ENCODE data around the gene DCX. TPM values are rescaled to one million over a fixed set of nuclear protein-coding genes. Genes with fewer than 3 reads are reported as not detected.

The DCX gene
- not detected for total RNA-seq

DNA sequence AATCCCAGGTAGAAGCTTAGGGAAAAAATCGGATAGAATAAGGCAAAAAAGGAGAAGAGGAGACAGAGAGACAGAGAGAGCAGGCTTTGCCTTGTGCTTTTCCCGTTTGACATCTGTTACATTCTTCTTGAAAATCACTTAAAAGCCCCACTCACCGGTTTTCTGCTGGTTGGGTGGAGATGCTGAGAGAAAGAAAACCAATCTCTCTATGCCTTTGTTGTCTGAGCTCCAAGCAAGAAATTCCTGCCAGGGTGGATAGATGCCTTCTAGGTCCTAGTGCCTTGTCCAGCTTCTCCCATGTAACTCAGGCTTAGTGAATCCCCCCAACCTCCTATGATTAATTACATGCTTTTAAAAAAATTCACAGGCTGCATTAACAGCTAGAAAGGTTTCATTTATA, at the start of gene DCX:
Gene DCX (minus strand): TSS at position 210 of the 400 bp plus-strand sequence. CDS start 1,794 bp downstream, outside the sequence.
- intact Hi-C loops (cut with DNase I): no loop called here
- TF ChIP-seq, protein P1, sequence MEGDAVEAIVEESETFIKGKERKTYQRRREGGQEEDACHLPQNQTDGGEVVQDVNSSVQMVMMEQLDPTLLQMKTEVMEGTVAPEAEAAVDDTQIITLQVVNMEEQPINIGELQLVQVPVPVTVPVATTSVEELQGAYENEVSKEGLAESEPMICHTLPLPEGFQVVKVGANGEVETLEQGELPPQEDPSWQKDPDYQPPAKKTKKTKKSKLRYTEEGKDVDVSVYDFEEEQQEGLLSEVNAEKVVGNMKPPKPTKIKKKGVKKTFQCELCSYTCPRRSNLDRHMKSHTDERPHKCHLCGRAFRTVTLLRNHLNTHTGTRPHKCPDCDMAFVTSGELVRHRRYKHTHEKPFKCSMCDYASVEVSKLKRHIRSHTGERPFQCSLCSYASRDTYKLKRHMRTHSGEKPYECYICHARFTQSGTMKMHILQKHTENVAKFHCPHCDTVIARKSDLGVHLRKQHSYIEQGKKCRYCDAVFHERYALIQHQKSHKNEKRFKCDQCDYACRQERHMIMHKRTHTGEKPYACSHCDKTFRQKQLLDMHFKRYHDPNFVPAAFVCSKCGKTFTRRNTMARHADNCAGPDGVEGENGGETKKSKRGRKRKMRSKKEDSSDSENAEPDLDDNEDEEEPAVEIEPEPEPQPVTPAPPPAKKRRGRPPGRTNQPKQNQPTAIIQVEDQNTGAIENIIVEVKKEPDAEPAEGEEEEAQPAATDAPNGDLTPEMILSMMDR (IDR thresholded peaks at IDR 0.05): no peak
- TF ChIP-seq POLR2AphosphoS5 (IDR thresholded peaks at IDR 0.05; ENCODE audit: insufficient read depth in 1 of 2, low read depth in 1 of 2) (no peak), POLR2A (IDR thresholded peaks at IDR 0.05) (no peak)
- Histone ChIP-seq H3K36me3 (no peaks in the 10 kb centered on the region), H3K27ac (no peak within 1 kb of the TSS), H3K4me1 (no peaks in the 10 kb centered on the region), H3K4me3 (no peak within 1 kb of the TSS), H3K27me3 (no peaks in the 10 kb centered on the region), H3K9me3 (no peaks in the 10 kb centered on the region)
- no peak for DNase-seq (ENCODE audit: extremely low spot score in 2 of 2)

DNA sequence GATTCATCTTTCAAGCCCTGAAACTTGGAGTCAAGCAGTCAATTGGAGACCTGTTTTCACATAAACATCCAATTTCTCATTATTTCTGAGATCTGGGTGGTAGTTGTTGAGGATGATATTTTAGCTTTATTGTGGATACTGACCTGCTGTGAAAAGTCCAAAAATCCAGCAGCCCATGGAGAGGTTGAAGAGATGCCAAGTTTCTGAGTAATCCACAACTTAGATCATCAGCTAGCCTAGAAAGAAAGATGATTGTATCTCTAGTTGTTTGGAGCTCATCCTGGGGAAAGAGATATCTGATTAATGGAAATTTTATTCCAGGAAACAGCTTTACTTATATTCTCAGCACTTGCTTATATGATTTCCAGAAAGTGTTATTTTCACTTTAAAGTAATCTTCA, 48.6 kb upstream of the DCX start:
- H3K4me1 ChIP-seq: no peaks in the 10 kb centered on the region
- TF ChIP-seq POLR2A (IDR thresholded peaks at IDR 0.05) (no peak), POLR2AphosphoS5 (IDR thresholded peaks at IDR 0.05; ENCODE audit: insufficient read depth in 1 of 2, low read depth in 1 of 2) (no peak)
- TF ChIP-seq, protein P1 (IDR thresholded peaks at IDR 0.05): no peak
- no peak overlapping the region for H3K27ac ChIP-seq
- intact Hi-C loops (cut with DNase I): no loop called here
- H3K36me3 ChIP-seq: no peaks in the 10 kb centered on the region
- DNase-seq (ENCODE audit: extremely low spot score in 2 of 2): no peak
- no peaks in the 10 kb centered on the region for H3K27me3 ChIP-seq
- no peak overlapping the region for H3K4me3 ChIP-seq
- no peaks in the 10 kb centered on the region for H3K9me3 ChIP-seq

DNA sequence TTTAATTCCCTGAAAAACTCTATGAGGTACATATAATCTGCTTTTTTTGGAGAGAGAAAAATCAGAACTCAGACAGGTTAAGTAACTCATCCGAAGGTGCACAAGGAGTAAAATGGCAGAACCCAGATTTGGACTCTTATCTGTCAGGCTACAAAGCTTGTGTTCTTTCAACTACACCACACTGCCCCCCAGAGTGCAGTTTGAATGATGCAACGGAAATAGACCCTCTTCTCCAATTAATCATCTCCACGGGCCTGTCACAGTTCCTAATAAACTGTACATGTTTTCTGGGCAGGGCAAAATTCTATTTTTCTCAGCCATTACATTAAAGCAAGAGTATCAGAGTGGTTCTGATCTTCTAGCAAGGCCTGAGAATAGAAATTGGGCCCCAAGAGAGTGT, 35.3 kb upstream of the DCX start:
- Histone ChIP-seq H3K36me3 (no peaks in the 10 kb centered on the region), H3K27me3 (no peaks in the 10 kb centered on the region), H3K27ac (no peak overlapping the region), H3K4me1 (no peaks in the 10 kb centered on the region), H3K4me3 (no peak overlapping the region), H3K9me3 (no peaks in the 10 kb centered on the region)
- TF ChIP-seq POLR2AphosphoS5 (IDR thresholded peaks at IDR 0.05; ENCODE audit: insufficient read depth in 1 of 2, low read depth in 1 of 2) (no peak), POLR2A (IDR thresholded peaks at IDR 0.05) (no peak)
- TF ChIP-seq, protein P1 (IDR thresholded peaks at IDR 0.05): no peak
- intact Hi-C loops (cut with DNase I): no loop called here
- no peak for DNase-seq (ENCODE audit: extremely low spot score in 2 of 2)

DNA sequence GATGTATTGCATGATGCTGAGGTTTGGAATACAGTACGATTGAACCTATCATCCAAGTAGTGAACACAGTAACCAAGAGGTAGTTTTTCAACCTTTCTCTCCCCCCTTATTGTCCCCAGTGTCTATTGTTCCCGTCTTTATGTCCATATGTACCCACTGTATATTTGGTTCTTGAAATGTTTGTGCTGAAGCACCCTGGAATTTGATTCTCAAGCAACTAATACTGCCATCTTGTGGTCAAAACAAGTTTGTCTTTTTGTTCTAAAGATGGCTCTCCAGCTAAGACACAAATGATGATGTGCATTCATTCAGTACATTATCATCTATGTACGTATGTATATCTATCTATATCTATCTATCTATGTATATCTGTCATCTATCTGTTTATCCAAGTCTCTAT, 33.5 kb upstream of the DCX start:
- Histone ChIP-seq H3K9me3 (no peaks in the 10 kb centered on the region), H3K4me3 (no peak overlapping the region), H3K36me3 (no peaks in the 10 kb centered on the region), H3K27ac (no peak overlapping the region), H3K27me3 (no peaks in the 10 kb centered on the region), H3K4me1 (no peaks in the 10 kb centered on the region)
- intact Hi-C loops (cut with DNase I): no loop called here
- no peak for DNase-seq (ENCODE audit: extremely low spot score in 2 of 2)
- TF ChIP-seq, protein P1 (IDR thresholded peaks at IDR 0.05): peak in 1 of 3 experiments; percentile 23
- TF ChIP-seq POLR2AphosphoS5 (IDR thresholded peaks at IDR 0.05; ENCODE audit: insufficient read depth in 1 of 2, low read depth in 1 of 2) (no peak), POLR2A (IDR thresholded peaks at IDR 0.05) (no peak)

DNA sequence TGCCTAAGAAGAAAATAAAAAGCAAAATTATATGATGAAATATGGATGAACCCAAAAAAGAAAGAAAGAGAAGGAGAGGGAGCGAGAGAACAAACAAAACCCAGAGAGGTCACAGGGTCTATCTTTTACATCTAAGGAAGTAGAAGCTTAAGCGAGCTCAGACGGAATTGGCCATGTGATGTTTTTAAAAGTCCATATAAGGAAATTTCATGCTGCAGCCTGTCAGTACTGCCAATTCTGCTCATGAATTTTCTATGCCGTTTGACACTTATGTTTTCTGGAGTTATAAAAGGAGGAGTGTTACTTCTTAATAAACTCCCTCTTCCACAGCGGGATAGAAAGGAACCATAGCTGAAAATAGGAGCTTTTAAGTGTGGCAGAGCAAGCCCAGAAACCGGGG, 32.9 kb upstream of the DCX start:
- intact Hi-C loops (cut with DNase I): no loop called here
- no peak for DNase-seq (ENCODE audit: extremely low spot score in 2 of 2)
- Histone ChIP-seq H3K27ac (no peak overlapping the region), H3K27me3 (no peaks in the 10 kb centered on the region), H3K9me3 (no peaks in the 10 kb centered on the region), H3K4me3 (no peak overlapping the region), H3K36me3 (no peaks in the 10 kb centered on the region), H3K4me1 (no peaks in the 10 kb centered on the region)
- TF ChIP-seq POLR2A (IDR thresholded peaks at IDR 0.05): no peak
- TF ChIP-seq, protein P1 (IDR thresholded peaks at IDR 0.05): no peak
